RPMI8226 (cell line): ENCODE data around the gene ATG7.
"Not testable (repeated sequence)": the region's sequence is repeated elsewhere in the genome, so short reads cannot be mapped to it uniquely, and the experiment has no call there.

Experiments used
- DNase-seq: peaks from one replicate; pipeline ENCODE4 v3.0.0-alpha.2; 2015

Gene ATG7

DNA sequence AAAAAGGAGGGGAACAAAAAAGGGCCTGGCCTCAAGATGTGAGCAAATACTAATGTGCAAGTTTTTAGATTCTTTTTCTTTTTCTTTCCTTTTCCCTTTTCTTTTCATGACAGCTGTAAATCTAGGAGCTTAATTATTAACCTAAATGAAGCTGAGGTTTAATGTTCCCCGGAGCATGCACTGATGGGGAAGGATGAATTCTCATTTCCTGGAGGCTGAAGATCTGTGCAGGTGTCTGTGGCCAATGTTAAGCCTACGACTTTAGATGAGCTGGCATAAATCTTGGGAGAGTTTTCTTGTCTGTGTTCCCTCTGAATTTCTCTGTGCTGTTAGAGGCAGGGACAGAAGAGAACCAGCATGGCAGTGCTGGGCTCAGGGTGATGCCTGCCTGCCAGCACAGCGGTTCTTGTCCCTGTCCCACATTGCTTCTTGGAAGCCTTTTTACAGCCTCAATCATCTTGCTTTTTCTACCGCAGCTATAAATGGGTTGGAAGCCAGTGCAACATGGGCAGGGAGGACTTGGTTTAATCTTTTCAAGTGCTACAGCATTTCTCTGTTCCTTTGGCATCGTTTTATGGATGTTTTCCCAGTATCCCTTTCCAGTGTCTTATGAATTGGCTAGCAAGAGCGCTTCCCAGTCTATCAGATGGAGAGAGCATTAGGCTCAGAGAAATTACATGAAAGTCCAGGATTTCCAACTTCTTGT is 119.1 kb downstream of the ATG7 start:
- no peak for DNase-seq

DNA sequence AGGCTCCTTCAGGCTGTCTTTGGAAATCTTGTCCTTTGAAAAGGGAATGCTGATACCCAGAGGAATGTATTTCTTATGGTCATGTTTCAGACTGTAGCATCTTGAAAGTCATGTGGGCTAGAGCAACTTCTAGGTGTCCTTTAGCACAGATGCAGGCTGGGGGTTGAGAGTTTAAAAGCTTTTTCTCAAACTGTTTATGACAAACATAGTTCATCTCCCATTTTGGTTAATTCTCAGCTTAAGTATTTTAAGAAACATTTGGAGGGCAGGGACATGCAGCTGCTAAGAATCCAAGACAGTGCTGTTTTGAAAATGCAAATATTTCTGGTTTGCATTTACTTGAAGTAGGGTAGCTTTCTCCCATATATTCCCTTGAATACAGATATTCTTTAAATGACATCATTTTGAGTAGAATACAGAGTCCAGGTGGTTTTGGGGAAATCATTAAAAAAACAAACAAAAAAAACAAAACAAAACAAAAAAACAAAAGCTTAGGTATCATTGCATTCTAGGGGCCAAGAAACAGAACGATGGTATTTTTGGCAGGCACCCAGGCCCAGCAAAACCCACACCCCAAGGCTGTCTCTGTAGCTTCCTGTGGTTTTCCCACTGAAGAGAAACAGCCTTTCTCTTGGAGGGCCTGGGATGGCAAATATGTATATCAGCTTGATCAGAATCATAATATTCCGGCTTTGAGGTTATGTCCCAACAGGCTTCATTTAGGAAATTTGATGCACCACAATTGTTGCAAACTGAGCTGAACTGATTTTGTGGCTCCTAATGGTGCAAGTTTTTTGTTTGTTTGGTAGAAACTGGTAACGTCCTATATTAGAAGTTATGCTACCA is 120.0 kb downstream of the ATG7 start:
- DNase-seq = no peak

DNA sequence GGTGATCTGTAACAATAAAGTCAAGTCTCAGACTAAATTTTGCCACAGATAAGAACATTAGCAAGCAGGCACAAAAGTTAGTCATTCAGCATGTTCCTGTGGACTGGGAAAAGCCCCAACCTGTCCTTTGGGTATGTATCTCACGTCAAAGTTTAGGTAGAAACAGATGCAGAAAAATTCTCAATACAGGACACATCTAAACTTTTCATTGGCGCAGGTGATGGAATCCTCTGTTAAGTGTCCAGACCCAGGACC is 120.6 kb downstream of the ATG7 start:
- DNase-seq = no peak

DNA sequence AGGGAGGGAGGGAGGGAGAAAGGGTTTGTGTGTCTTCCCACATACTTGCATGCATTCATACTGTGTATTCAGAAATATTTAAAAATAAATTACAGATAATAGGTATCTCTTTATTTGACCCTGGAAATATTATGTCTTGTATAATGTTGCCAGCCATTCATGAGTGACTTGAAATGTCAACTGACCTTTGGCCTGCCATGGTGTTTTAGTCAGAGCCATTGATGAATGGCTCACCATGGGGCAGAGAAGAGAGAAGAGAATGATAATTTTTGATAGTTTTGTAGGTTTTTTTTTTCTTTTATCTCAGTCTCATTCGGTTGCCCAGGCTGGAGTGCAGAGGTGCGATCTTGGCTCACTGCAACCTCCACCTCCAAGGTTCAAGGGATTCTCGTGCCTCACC is 121.2 kb downstream of the ATG7 start:
- no peak for DNase-seq

DNA sequence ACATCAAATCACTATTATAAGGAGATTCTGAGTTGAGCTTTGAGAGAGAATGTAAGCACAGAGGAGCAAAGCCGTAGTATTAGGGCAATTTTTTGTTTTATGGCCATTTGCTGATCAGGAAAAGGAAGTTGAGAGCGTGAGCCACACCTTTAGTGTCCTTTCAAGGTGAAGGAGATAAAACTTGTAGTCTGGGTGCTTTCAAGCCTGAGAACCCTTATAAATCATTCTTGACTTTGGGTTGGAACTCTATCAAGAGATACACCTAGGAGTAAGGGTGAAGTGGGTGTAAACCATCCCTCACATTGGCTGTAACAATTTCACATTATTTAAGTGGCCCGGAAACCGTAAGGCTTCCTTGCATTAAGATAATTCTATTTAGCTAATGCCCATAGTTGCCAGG is 122.2 kb downstream of the ATG7 start:
- DNase-seq = no peak

DNA sequence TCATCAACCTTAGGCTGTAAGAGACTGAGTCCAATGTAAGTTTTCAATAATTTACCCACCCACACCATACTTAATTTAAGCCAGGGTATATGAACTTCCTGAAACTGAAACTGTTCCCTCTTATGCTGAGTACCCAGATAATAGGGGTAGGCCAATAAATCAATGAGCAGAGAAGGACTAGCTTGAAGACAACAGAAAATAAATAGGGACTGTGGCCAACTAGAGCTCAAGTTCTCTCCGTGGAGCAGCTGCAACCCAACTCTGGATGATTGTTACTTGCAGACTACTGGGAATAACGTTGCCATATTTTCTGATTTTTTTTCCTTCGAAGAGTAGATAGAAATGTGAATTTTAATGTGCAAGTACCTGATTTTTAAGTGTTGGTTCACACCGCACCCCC is 128.0 kb downstream of the ATG7 start:
- no peak for DNase-seq

DNA sequence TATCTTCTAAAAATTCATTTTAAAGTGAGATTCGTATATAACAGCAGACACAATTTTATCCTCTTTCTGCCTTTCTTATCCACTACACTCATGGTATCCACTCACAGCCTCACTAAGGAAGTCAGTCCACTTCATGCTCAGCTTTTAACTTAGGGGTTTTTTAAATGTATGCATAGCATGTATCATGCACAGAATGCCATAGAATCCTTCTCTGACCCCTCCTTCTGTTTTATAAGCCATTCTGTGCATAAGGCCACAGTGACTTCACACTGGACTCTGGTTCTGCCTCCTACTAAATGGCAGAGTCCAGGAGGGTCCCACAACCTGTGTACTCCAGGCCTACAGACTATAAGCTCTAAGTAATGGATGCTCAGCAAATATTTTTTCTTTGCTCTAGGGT is 129.2 kb downstream of the ATG7 start:
- no peak for DNase-seq

DNA sequence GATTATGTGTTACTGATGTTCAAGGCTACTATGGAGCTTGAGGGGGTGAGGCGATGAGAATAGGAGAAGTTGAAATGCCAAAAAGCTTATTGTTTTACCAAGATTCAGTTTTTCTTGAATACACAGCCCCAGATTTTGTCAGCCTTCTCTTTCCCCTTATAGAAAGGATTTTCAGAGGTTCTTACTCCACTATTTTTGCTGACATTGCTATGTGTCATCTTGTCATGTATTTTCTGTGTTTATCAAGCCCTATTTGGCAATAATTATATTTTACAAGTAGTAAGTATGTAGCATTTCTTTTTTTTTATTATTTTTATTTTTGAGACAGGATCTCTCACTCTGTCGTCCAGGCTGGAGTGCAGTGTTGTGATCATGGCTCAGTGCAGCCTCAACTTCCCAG is 133.1 kb downstream of the ATG7 start:
- DNase-seq = no peak

DNA sequence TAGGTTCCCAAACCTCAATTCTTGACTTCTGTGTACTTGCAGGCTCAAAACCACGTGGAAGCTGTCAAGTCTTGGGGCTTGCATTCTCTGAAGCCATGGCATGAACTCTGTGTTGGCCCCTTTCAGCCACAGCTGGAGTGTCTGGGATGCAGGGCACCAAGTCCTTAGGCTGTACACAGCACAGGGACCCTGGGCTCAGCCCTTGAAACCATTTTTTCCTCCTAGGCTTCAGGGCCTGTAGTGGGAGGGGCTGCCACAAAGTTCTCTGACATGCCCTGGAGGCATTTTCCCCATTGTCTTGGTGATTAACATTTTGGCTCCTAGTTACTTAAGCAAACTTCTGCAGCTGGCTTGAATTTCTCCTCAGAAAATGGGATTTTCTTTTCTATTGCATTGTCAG is 135.4 kb downstream of the ATG7 start:
- no peak for DNase-seq

DNA sequence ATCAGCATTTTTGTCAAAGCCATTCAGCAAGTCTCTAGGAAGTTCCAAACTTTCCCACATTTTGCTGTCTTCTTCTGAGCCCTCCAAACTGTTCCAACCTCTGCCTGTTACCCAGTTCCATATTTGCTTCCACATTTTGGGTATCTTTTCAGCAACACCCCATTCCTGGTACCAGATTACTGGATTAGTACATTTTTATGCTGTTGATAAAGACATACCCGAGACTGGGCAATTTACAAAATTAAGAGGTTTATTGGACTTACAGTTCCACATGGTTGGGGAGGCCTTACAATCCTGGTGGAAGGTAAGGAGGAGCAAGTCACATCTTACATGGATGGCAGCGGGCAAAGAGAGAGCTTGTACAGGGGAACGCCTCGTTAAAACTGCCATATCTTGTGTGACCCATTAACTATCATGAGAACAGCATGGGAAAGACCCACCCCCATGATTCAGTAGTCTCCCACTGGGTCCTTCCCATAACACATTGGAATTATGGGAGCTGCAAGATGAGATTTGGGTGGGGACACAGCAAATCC is 136.2 kb downstream of the ATG7 start:
- DNase-seq = not testable (repeated sequence)

DNA sequence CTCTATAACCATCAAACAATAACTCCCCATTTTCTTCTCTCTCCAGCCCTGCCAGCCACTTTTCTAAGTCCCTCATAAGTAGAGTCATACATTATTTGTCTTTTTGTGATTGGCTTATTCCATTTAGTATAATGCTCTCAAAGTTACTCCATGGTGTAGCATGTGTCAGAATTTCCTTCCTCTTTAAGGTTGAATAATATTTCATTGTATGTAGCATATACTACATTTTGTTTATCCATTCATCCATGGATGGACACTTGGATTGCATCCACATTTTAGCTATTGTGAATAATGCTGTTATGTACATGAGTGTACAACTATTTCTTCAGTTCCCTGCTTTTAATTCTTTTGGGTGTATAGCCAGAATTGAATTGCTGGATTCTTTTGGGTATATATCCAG is 138.4 kb downstream of the ATG7 start:
- DNase-seq = no peak

DNA sequence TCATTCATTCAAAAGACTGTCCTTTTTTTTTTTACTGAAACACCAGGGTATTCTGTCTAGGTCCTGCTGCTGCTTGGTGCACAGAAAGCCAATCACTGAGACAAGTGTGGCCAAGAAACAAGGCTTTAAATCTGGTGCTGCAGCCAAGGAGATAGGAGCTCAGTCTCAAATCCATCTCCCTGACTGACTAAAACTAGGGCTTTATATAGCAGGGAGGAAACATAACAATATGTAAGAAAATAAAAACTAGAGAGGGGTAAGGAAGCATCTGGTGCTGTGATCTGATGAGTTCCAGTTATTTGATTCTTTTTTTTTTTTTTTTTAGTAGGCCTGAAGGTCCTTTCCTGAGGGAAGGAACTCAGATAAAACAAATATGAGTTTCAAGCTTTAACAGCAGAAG is 139.8 kb downstream of the ATG7 start:
- no peak for DNase-seq

DNA sequence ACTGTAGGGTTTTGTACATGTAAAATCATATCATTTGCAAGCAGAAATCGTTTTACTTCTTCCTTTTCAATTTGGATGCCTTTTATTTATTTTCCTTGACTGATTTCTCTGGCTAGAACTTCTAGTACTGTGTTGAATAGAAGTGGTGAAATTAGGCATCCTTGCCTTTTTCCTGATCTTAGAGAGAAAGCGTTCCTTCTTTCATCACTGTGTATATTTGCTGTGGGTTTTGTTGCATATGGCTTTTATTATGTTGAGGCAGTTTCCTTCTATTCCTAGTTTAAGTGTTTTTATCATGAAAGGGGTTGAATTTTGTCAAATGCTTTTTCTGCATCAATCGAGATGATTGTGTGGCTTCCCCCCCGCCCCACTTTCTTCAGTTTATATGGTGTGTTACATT is 140.9 kb downstream of the ATG7 start:
- DNase-seq = no peak

DNA sequence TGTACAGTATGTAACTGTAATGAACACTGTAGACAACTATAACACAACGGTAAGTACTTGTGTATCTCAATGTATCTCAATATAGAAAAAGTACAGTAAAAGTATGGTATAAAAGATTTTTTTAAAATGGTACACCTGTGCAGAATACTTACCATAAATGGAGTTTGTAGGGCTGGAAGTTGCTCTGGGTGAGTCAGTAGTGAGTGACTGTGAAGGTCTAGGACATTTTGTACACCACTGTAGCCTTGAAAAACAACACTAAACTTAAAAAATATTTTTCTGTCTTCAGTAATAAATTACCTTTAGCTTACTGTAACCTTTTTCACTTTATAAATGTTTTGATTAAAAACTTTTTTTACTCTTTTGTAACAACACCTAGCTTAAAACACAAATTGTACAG is 142.9 kb downstream of the ATG7 start:
- DNase-seq = no peak

DNA sequence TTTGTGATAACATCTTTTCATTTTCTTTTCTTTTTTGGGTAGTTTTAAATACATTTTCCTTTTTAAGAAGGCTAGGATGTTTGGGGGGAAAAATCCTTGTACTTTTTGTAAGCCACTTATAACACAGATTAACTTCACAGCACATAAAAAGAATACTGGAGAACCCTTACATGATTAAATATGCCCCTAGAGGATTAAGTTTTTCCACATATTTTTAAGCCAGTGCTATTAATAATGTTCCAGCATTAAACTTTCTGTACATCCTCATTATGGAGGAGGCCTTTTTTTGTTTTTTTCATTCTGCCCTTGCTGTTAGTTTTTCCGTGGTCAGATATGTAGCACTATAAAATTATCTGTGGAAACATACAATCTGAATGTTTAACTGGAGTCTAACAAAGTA is 147.9 kb downstream of the ATG7 start:
- no peak for DNase-seq

DNA sequence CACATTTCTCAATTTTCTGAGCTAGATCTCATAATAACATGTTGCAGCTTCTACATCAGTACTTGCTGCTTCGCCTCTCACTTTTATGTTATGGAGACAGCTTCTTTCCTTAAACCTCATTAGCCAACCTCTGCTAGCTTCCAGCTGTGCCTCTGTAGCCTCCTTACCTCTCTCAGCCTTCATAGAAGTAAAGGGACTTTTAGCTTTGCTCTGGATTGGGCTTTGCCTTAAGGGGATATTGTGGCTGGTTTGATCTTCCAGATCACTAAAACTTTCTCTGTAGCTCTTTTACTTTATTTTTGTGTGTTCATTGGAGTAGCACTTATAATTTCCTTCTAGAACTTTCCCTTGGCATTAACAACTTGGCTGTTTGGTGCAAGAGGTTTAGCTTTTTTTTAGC is 150.1 kb downstream of the ATG7 start:
- DNase-seq = no peak

DNA sequence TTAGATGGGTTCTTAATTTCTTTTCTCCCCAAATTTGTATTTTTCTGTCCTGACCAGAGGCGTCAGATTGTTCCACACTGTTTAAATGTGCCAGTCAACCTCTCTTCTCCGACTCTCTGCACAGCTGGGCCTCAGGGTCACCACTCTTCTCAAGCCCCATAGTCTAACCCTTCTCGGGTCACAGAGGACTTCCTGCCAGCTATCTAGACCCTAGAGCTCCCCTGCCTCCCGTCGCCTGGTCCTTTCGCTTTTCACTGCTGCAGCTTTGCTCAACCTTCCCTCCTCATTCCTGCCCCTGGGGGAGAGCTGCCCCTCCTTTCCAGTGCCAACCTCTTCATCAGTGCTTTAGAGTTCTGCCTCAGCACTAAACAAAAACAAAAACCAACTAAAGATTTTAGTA is 151.7 kb downstream of the ATG7 start:
- DNase-seq = no peak

DNA sequence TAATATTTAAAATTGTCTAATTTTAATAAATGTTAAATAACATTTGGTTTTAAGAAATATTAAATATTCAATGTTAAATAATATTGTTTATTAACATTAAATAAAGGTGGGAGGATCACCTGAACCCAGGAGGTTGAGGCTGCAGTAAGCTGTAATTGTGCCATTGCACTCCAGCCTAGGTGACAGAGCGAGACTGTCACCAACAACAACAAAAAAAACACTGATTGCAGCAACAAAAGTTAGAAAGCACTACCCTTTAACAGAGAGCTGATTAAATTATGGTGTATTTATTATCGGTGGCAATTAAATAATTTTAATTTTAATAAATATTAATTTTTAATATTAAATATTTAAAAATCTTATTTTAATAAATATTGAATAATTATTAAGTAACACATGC is 152.1 kb downstream of the ATG7 start:
- no peak for DNase-seq

DNA sequence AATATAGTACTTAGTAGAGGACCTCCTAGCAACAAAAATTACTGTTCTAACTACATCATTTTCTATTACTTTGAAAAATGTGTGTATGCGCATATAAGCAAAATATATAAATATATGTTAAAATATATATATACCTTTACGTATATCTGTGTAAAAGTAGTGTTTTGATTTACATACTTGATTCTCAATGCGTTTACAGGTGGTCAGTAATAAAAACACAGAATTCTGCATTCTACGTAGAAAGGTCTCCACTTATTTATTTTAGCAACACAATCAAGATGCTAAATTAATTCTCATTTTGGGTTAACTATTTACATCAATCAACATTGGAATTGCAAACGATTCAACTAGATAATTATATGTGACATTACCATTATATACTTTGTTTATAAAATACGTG is 158.0 kb downstream of the ATG7 start:
- DNase-seq = no peak

DNA sequence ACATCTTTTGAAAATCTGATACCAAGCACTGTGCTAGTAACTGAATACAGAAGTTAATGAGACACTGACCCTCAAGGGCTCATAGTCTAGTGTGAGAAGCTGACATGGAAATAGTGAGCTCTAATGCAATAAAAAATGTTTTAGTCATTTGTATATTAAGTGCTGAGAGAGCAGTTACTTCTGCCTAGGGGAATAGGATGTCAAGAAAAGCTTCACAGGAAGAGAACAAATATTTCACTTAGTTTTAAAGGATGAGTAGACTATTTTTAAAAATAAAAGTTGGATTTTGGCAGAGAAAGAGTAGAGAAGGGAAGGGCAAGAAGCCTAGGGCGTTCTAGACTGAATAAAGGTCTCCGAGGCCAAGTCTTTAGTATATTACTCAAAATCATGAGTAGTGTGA is 158.4 kb downstream of the ATG7 start:
- DNase-seq = no peak

DNA sequence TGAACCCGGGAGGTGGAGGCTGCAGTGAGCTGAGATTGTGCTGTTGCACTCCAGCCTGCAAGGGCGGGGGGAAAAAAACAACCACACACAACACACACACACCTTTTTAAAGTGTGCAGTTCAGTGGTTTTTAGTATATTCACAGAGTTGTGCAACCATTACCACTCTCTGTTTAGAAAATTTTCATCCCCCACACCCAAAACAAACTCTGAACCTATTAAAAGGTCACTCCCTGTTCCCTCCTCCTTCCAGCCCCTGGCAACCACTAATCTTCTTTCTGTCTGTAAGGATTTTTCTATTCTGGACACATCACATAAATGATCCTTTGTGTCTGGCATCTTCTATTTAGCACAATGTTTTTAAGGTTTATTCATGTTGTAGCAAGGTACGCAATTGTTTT is 159.1 kb downstream of the ATG7 start:
- DNase-seq = no peak

DNA sequence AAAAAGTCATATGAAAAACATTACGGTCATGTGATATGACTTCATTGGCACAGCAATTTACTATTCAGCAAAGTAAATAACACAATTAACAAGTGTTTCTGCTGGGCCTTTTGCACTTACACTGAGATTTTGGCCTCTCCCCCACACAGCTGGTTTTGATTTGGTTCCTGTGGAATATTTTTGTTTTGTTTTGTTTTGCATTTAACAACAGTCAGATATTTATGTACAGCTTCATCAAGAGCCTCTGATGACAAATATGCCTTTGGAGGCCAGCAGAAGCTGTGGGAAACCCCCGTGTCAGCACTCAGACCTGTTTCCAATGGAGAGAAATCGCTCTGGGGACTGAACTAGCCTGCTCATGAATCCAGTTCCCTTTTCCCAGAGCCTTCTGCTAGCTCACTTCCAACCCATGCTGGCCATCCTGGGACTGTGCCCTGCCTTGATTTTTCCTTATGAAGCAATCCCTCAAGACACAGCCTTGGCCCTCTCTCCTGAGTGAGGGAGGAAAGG is 161.9 kb downstream of the ATG7 start:
- no peak for DNase-seq

DNA sequence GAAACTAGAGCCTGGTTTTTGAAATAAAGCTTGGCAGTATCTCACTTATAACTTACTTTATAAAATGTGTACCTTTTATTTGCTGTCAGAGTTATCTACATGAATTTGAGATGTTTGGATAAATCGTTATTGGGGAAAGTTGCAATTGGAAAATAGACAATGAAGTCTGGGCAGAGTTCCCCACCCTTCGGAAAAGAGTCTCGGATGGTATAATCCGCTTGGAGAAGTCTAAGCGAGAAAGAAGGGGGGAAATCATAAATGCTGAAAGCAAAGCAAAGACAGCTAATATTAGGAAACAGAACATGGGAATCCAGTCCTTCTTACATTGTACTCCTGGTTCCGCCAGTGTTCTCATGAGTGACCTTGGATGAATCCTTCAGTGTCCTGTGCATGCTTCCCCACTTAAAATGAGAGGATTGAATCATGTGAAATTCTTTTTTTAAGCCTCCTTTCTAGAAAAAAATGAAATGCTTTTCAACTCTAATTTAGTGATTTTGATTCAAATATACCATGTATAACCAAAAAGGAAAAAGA is 162.4 kb downstream of the ATG7 start:
- no peak for DNase-seq

DNA sequence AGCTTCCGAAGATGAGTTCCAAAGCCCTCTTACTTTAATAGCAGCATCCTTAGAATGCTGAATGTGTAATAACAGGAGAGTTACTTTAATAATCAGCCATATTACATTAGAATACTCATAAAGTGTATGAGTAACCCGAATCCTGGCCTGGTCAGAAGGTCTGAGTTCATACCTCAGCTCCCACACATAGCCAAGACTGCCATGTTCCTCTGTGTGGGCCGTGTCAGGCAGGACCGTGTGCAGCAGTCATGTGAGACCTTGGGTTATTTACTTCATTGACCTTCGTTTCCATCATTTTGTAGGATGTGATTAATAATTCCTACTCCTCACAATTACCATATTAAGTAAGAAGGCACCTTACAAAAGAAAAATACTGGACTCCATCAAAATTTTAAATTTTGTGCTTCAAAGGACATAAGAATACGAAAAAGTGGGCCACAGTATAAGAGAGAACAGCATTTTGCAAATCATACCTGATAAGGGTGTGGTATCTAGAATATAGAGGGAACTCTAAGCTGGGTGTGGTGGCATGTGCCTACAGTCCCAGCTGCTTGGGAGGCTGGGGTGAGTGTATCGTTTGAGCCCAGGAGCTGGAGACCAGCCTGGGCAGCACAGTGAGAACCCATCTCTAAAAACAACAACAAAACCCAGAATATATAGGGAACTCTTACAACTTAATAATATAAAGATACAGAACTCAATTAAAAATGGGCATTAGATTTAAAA is 163.4 kb downstream of the ATG7 start:
- DNase-seq = no peak
